ENCODE data around the gene IL20. TPM values are rescaled to one million over a fixed set of nuclear protein-coding genes. Genes with fewer than 3 reads are reported as not detected.

IL20 gene
- total RNA-seq, 2 experiments from 2014 or later = not detected

GRCh38 chr1:206834217-206834616 is 31.2 kb upstream of the IL20 start:
- no peaks in the 10 kb centered on the region for H3K79me2 ChIP-seq (ENCODE audit: insufficient read depth, low read depth, low read length)
- no peak overlapping the region for H3K27ac ChIP-seq (ENCODE audit: low read depth, low read length, poor library complexity, severe bottlenecking)
- no peak overlapping the region for H2AFZ ChIP-seq (ENCODE audit: low read length)
- H3K9me3 ChIP-seq (ENCODE audit: low read length) = no peaks in the 10 kb centered on the region
- peaks cover 10% of the 10 kb centered on the region for H3K4me1 ChIP-seq (ENCODE audit: insufficient read depth, low read length, poor library complexity, severe bottlenecking)
- ChIA-PET POLR2A (no interaction called here), CTCF (ENCODE audit: unreplicated experiment) (no interaction called here)
- no peak for TF ChIP-seq EZH2phosphoT487 (IDR thresholded peaks at IDR 0.05; ENCODE audit: borderline replicate concordance, low read depth, low read length)
- TF ChIP-seq CTCF (conservative IDR thresholded peaks at IDR 0.05; ENCODE audit: low read length) = no peak
- BruUV-seq (replicated peaks) = no TSS peak
- no peak overlapping the region for H3K4me3 ChIP-seq (ENCODE audit: low read depth, low read length, poor library complexity, severe bottlenecking)
- intact Hi-C loops (cut with micrococcal nuclease; ENCODE audit: unreplicated experiment) = no loop called here
- H3K36me3 ChIP-seq (ENCODE audit: insufficient read depth, low read length) = no peaks in the 10 kb centered on the region
- no peaks in the 10 kb centered on the region for H4K20me1 ChIP-seq (ENCODE audit: insufficient read depth, low read length)
- H3K9me2 ChIP-seq (ENCODE audit: insufficient read depth, low read length) = no peaks in the 10 kb centered on the region
- DNase-seq (ENCODE audit: low spot score) = no peak
- no peak overlapping the region for H3K4me2 ChIP-seq (ENCODE audit: low read length)

- no peak overlapping the region for H3K27ac ChIP-seq (ENCODE audit: low read depth, low read length, poor library complexity, severe bottlenecking)
- DNase-seq (ENCODE audit: low spot score) = no peak
- no peak overlapping the region for H3K4me2 ChIP-seq (ENCODE audit: low read length)
- no peak overlapping the region for H2AFZ ChIP-seq (ENCODE audit: low read length)
- ChIA-PET CTCF (ENCODE audit: unreplicated experiment) (no interaction called here), POLR2A (interaction anchor here (0.9 to 1.4 kb wide), 2 partner anchors 8 to 49 kb away, joined by 3 to 5 read pairs; no protein-coding TSS in a partner anchor)
- no peaks in the 10 kb centered on the region for H3K9me2 ChIP-seq (ENCODE audit: insufficient read depth, low read length)
- no peaks in the 10 kb centered on the region for H3K79me2 ChIP-seq (ENCODE audit: insufficient read depth, low read depth, low read length)
- peaks cover 5% of the 10 kb centered on the region for H3K4me1 ChIP-seq (ENCODE audit: insufficient read depth, low read length, poor library complexity, severe bottlenecking)
- H3K9me3 ChIP-seq (ENCODE audit: low read length) = no peaks in the 10 kb centered on the region
- intact Hi-C loops (cut with micrococcal nuclease; ENCODE audit: unreplicated experiment) = no loop called here
- BruUV-seq (replicated peaks) = no TSS peak
- H3K36me3 ChIP-seq (ENCODE audit: insufficient read depth, low read length) = no peaks in the 10 kb centered on the region
- TF ChIP-seq EZH2phosphoT487 (IDR thresholded peaks at IDR 0.05; ENCODE audit: borderline replicate concordance, low read depth, low read length) (no peak), CTCF (conservative IDR thresholded peaks at IDR 0.05; ENCODE audit: low read length) (no peak)
- H3K4me3 ChIP-seq (ENCODE audit: low read depth, low read length, poor library complexity, severe bottlenecking) = no peak overlapping the region
- no peaks in the 10 kb centered on the region for H4K20me1 ChIP-seq (ENCODE audit: insufficient read depth, low read length)
These were observed 30.7 kb upstream of the IL20 start for GRCh38 chr1:206834711-206835110.

- no peaks in the 10 kb centered on the region for H4K20me1 ChIP-seq (ENCODE audit: insufficient read depth, low read length)
- no peak overlapping the region for H3K4me2 ChIP-seq (ENCODE audit: low read length)
- H3K79me2 ChIP-seq (ENCODE audit: insufficient read depth, low read depth, low read length) = no peaks in the 10 kb centered on the region
- H3K9me2 ChIP-seq (ENCODE audit: insufficient read depth, low read length) = no peaks in the 10 kb centered on the region
- H3K4me3 ChIP-seq (ENCODE audit: low read depth, low read length, poor library complexity, severe bottlenecking) = no peak overlapping the region
- TF ChIP-seq CTCF (conservative IDR thresholded peaks at IDR 0.05; ENCODE audit: low read length) (no peak), EZH2phosphoT487 (IDR thresholded peaks at IDR 0.05; ENCODE audit: borderline replicate concordance, low read depth, low read length) (no peak)
- ChIA-PET CTCF (ENCODE audit: unreplicated experiment) (no interaction called here), POLR2A (interaction anchor here (0.9 to 1.4 kb wide), 2 partner anchors 9 to 48 kb away, joined by 3 to 5 read pairs; no protein-coding TSS in a partner anchor)
- BruUV-seq (replicated peaks) = no TSS peak
- H3K4me1 ChIP-seq (ENCODE audit: insufficient read depth, low read length, poor library complexity, severe bottlenecking) = no peaks in the 10 kb centered on the region
- H3K27ac ChIP-seq (ENCODE audit: low read depth, low read length, poor library complexity, severe bottlenecking) = no peak overlapping the region
- H3K36me3 ChIP-seq (ENCODE audit: insufficient read depth, low read length) = no peaks in the 10 kb centered on the region
- no peaks in the 10 kb centered on the region for H3K9me3 ChIP-seq (ENCODE audit: low read length)
- intact Hi-C loops (cut with micrococcal nuclease; ENCODE audit: unreplicated experiment) = no loop called here
- DNase-seq (ENCODE audit: low spot score) = no peak
- no peak overlapping the region for H2AFZ ChIP-seq (ENCODE audit: low read length)
These were observed 30.2 kb upstream of the IL20 start for GRCh38 chr1:206835186-206835585.

Data from OCI-LY7 (cell line).